IMR-90 (cell line): ENCODE results near the gene KLK5. TPM values are rescaled to one million over a fixed set of nuclear protein-coding genes. Genes with fewer than 3 reads are reported as not detected.

Experiments
- ATAC-seq: fragments of 200-7000 bp; cut with Tn5 transposase; 2 replicates; pipeline ENCODE4 v1.9.1; 2020; ENCODE audit warnings: low read depth, mild to moderate bottlenecking, moderate library complexity
- BruUV-seq: library from RNA; stranded (reverse); fragments of 400-500 nt; replicated peaks from 2 replicates; lab custom pipeline; 2021; lab: Mats Ljungman, UMichigan
- CTCF ChIA-PET: fragments of 300-600 bp; formaldehyde crosslinking; extraction: SDS; loops from one replicate; lab custom pipeline; 2021; ENCODE audit warnings: antibody characterized with exemption; lab: Yijun Ruan, JAX
- POLR2A ChIA-PET: fragments of 300-600 bp; sonication (Branson Sonifier 250); formaldehyde crosslinking; loops from one replicate; lab custom pipeline; 2022; ENCODE audit warnings: antibody characterized with exemption; ENCODE audit not compliant: unreplicated experiment; lab: Charles Lee
- DNase-seq: peaks from one replicate; pipeline ENCODE4 v3.0.0; 2013
- H2AFZ ChIP-seq: replicated peaks from 2 replicates; pipeline ENCODE3; 2013; ENCODE audit warnings: low read length, mild to moderate bottlenecking; ENCODE audit not compliant: poor library complexity
- H2AK5ac ChIP-seq: 2 replicates; pipeline ENCODE4 v1.6.1; 2013; ENCODE audit warnings: low read depth, low read length, inconsistent platforms
- H2AK9ac ChIP-seq: replicated peaks from 2 replicates; pipeline ENCODE3; 2013; ENCODE audit warnings: mild to moderate bottlenecking, low read depth, low read length, moderate library complexity; ENCODE audit not compliant: poor library complexity
- H2BK120ac ChIP-seq: 2 replicates; pipeline ENCODE4 v1.6.1; 2013; ENCODE audit warnings: low read depth, low read length, inconsistent platforms
- H2BK15ac ChIP-seq: 3 replicates; pipeline ENCODE4 v1.6.1; 2013; ENCODE audit warnings: low read depth, low read length, inconsistent platforms
- H2BK20ac ChIP-seq: 2 replicates; pipeline ENCODE4 v1.6.1; 2013; ENCODE audit warnings: low read depth, mild to moderate bottlenecking, inconsistent platforms, low read length, moderate library complexity
- H2BK5ac ChIP-seq: 2 replicates; pipeline ENCODE4 v1.6.1; 2013; ENCODE audit warnings: mild to moderate bottlenecking, low read depth, low read length, inconsistent platforms; ENCODE audit not compliant: poor library complexity, severe bottlenecking
- H3K14ac ChIP-seq: replicated peaks from 2 replicates; pipeline ENCODE4 v1.6.1; 2013; ENCODE audit warnings: low read depth, low read length, inconsistent platforms
- H3K18ac ChIP-seq: 2 replicates; pipeline ENCODE4 v1.6.1; 2013; ENCODE audit warnings: low read depth, low read length, control low read depth
- H3K23ac ChIP-seq: 2 replicates; pipeline ENCODE4 v1.6.1; 2013; ENCODE audit warnings: low read depth, low read length, inconsistent platforms
- H3K27ac ChIP-seq: 2 replicates; pipeline ENCODE4 v1.5.1; 2013; ENCODE audit warnings: mild to moderate bottlenecking, control low read depth, low read length; ENCODE audit not compliant: insufficient read depth
- H3K27me3 ChIP-seq: 2 replicates; pipeline ENCODE4 v1.6.1; 2013; ENCODE audit warnings: low read length; ENCODE audit not compliant: control insufficient read depth, insufficient read depth
- H3K36me3 ChIP-seq: 2 replicates; pipeline ENCODE4 v1.6.1; 2013; ENCODE audit warnings: low read length, mixed read lengths; ENCODE audit not compliant: control insufficient read depth, insufficient read depth
- H3K4ac ChIP-seq: 2 replicates; pipeline ENCODE4 v1.6.1; 2013; ENCODE audit warnings: low read depth, low read length, inconsistent platforms
- H3K4me1 ChIP-seq: 2 replicates; pipeline ENCODE4 v1.6.1; 2013; ENCODE audit warnings: low read length, mixed read lengths; ENCODE audit not compliant: control insufficient read depth, insufficient read depth
- H3K4me2 ChIP-seq: 2 replicates; pipeline ENCODE4 v1.6.1; 2013; ENCODE audit warnings: low read depth, mild to moderate bottlenecking, control low read depth, low read length, moderate library complexity
- H3K4me3 ChIP-seq: 2 replicates; pipeline ENCODE4 v1.5.1; 2013; ENCODE audit warnings: low read depth, mild to moderate bottlenecking, control low read depth, low read length, moderate library complexity; ENCODE audit not compliant: insufficient read depth
- H3K56ac ChIP-seq: 2 replicates; pipeline ENCODE4 v1.6.1; 2013; ENCODE audit warnings: low read length, inconsistent platforms; ENCODE audit not compliant: insufficient read depth; ENCODE audit errors: extremely low read depth
- H3K79me1 ChIP-seq, 2 experiments: 2 replicates each; pipeline ENCODE4 v1.6.1; 2013; ENCODE audit warnings: low read length in 2 of 2, inconsistent platforms in 1 of 2, low read depth in 1 of 2
- H3K9ac ChIP-seq: 2 replicates; pipeline ENCODE4 v1.6.1; 2013; ENCODE audit warnings: low read depth, low read length, control low read depth
- H3K9me1 ChIP-seq: 2 replicates; pipeline ENCODE4 v1.6.1; 2013; ENCODE audit warnings: low read length, inconsistent platforms; ENCODE audit not compliant: insufficient read depth
- H3K9me3 ChIP-seq: 2 replicates; pipeline ENCODE4 v1.6.1; 2013; ENCODE audit warnings: low read length; ENCODE audit not compliant: control insufficient read depth, insufficient read depth
- H4K20me1 ChIP-seq: 2 replicates; pipeline ENCODE4 v1.6.1; 2013; ENCODE audit warnings: low read length, inconsistent platforms; ENCODE audit not compliant: insufficient read depth
- H4K5ac ChIP-seq: 2 replicates; pipeline ENCODE4 v1.6.1; 2013; ENCODE audit warnings: mild to moderate bottlenecking, low read depth, low read length, control low read depth
- H4K8ac ChIP-seq, 2 experiments: 2 replicates each; pipeline ENCODE4 v1.6.1; 2013; ENCODE audit warnings: low read depth in 2 of 2, low read length in 2 of 2, control low read depth in 1 of 2, inconsistent platforms in 1 of 2
- H4K91ac ChIP-seq: 2 replicates; pipeline ENCODE4 v1.6.1; 2013; ENCODE audit warnings: low read depth, low read length, inconsistent platforms; ENCODE audit not compliant: insufficient read depth
- BHLHE40 ChIP-seq: fragments of 150-350 bp; IDR thresholded peaks from 2 replicates; pipeline ENCODE4 v1.6.1; 2016; ENCODE audit warnings: mild to moderate bottlenecking, low read depth, low read length
- RFX5 ChIP-seq: IDR thresholded peaks from 2 replicates; pipeline ENCODE4 v1.8.0; 2012; ENCODE audit warnings: low read depth, mild to moderate bottlenecking, low read length, moderate library complexity
- WGBS, 2 experiments: methylation state at CpG; one replicate each; pipeline versions ENCODE4 v1.1.5 to v1.1.7; 2013; ENCODE audit warnings: missing lambda C conversion rate in 2 of 2; ENCODE audit not compliant: insufficient read length in 1 of 2; ENCODE audit errors: extremely low coverage in 2 of 2; 5-methylcytosine and 5-hydroxymethylcytosine counted together
- dilution Hi-C: fragments of 300-500 bp; cut with HindIII; formaldehyde crosslinking; loops from one replicate; pipeline ENCODE4 v1.14.3; 2018; ENCODE audit warnings: low sequenced_read_pairs; ENCODE audit not compliant: unreplicated experiment
- in situ Hi-C: fragments of 300-500 bp; cut with MboI; formaldehyde crosslinking; loops from 3 replicates; pipeline ENCODE4 v1.14.3; 2019; ENCODE audit warnings: low sequenced_read_pairs, inconsistent platforms, mixed read lengths
- intact Hi-C: fragments of 100-400 bp; cut with micrococcal nuclease; formaldehyde crosslinking; loops from 2 replicates; pipeline ENCODE4 v1.10.0; 2022
- polyA plus RNA-seq, 3 experiments: library from polyadenylated mRNA; depleted of rRNA; stranded (reverse); fragments of >200 nt; gene quantifications; 2 replicates each; pipeline ENCODE4 v1.2.3, GENCODE V29; 2012; ENCODE audit warnings: low replicate concordance in 1 of 3
- total RNA-seq: library from RNA; depleted of rRNA; stranded (reverse); fragments of >200 nt; gene quantifications from 2 replicates; pipeline ENCODE4 v1.2.3, GENCODE V29; 2012
- TF ChIP-seq, protein P1 (sequence below): fragments of 150-350 bp; IDR thresholded peaks from 2 replicates; pipeline ENCODE4 v1.6.1; 2017; ENCODE audit warnings: mild to moderate bottlenecking, antibody characterized with exemption, low read length, low read depth

The KLK5 gene
- total and polyA plus RNA-seq, 2 of the 4 experiments (the other 2 are of a cell fraction), result not detected

DNA sequence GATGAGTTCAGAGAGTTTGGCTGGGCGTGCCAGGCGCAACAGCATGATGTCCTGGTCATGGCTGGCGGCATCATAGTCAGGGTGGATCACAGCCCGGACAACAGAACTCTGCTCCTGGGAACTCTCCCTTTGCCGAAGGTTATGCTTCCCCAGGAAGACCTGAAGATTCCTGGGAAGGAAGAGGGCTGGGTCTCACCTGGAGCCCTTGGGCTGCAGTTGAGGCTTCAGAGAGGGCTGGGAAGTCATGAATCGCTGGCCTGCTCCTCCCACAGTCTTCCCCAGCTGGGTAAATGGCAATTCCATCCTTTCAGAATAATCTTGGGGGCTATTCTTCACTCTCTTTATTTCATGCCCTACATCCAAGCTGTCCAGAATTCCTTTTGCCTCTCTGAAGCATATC, 10.5 kb upstream of the KLK5 start:
- Histone ChIP-seq H2BK5ac (no peak overlapping the region), H2BK15ac (no peak overlapping the region), H3K79me1 (no peaks in the 10 kb centered on the region), H2BK20ac (no peak overlapping the region), H3K27me3 (no peaks in the 10 kb centered on the region), H2AK5ac (no peak overlapping the region), H3K36me3 (no peaks in the 10 kb centered on the region), H3K4me2 (no peak overlapping the region), H3K4me1 (no peaks in the 10 kb centered on the region), H3K9ac (no peak overlapping the region), H3K4me3 (no peak overlapping the region), H3K9me1 (no peaks in the 10 kb centered on the region), H4K91ac (no peak overlapping the region), H2AK9ac (no peak overlapping the region), H3K23ac (no peak overlapping the region), H3K18ac (no peak overlapping the region), H3K56ac (no peak overlapping the region), H2AFZ (no peak overlapping the region), H3K14ac (no peak overlapping the region), H3K9me3 (peaks cover 17% of the 10 kb centered on the region; the same call in 1 of the 2 replicates), H2BK120ac (no peak overlapping the region), H3K4ac (no peak overlapping the region), H3K27ac (no peak overlapping the region), H4K8ac (no peak overlapping the region), H4K5ac (no peak overlapping the region), H4K20me1 (no peaks in the 10 kb centered on the region)
- TF ChIP-seq BHLHE40, result no peak
- TF ChIP-seq RFX5, result no peak
- TF ChIP-seq, protein P1, sequence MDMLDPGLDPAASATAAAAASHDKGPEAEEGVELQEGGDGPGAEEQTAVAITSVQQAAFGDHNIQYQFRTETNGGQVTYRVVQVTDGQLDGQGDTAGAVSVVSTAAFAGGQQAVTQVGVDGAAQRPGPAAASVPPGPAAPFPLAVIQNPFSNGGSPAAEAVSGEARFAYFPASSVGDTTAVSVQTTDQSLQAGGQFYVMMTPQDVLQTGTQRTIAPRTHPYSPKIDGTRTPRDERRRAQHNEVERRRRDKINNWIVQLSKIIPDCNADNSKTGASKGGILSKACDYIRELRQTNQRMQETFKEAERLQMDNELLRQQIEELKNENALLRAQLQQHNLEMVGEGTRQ, result no peak
- BruUV-seq, result no TSS peak
- WGBS, 2 experiments, result 20% methylated on average over 1 of the region's 6 CpGs; no CpG with 5 or more reads in 1 of the 2 experiments
- dilution Hi-C loops, result no loop called here
- ChIA-PET CTCF (no interaction called here), POLR2A (no interaction called here)
- in situ Hi-C loops, result no loop called here
- DNase-seq (no peak), ATAC-seq (no peak)
- intact Hi-C loops, result no loop called here
